ENCODE results near the gene NUB1. TPM values are rescaled to one million over a fixed set of nuclear protein-coding genes. Genes with fewer than 3 reads are reported as not detected.

The NUB1 gene
- polyA plus RNA-seq, 1 of the 3 experiments (the other 2 are of a cell fraction) = 54.0 TPM

DNA sequence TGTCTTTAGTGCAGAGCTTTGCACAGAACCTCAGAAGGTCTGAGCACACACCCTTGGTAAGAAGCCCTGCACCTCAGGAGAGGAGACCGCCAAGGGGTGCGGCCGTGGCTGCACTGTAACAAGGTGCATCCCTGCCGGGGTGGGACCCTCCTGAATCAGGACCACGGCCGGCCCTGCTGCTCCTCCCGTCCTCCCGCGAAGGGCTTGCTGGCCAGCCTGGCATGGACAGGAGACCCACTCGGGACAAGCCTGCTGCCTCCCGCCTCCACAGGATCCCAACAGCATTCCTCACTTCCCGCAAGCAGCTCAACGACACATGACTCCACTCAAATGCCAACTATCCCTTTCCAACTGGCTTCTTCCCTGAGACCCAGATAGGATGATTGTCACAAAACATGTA, 55.4 kb downstream of the NUB1 start:
- POLR2A ChIA-PET = no interaction called here
- 85% methylated on average over 13 of the region's 13 CpGs for WGBS (ENCODE audit: low lambda C conversion rate)
- no peaks in the 10 kb centered on the region for H3K9me3 ChIP-seq

DNA sequence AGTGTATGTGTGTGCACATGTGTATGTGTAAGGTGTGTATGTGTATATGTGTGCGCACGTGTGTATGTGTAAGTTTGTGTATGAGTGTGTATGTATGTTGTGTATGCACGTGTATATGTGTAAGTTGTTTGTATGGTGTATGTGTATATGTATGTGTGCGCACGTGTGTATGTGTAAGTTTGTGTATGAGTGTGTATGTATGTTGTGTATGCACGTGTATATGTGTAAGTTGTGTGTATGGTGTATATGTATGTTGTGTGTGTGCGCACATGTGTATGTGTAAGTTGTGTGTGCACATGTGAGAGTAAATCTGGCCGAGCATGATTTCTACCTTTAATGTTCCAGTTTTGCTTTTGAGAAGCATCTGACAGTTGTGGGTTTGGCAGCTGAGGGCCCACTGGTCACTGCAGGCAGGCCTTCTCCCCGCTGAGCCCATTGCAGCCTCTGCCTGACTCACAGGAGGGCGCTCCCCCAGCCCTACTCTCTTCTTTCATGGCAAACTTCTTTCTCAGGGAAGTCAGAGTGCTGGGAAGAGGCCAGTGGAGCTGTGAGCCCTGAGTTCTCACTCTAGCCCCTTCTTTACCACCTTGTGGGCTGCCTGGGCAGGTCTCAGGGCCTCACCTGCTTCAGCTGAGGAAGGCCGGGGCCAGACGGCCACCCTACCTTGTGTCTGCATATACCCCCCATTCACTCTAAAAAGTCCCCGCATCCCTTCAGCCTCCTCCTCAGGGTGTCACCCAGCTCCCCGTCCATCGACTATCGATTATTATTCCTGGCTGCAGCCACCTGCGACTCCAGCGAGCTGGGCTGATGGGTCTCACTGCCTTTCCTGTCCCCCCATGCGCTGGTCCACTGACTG, 57.1 kb downstream of the NUB1 start:
- Histone ChIP-seq H3K27ac (ENCODE audit: low read depth in 2 of 2, low read length in 1 of 2) (no peak overlapping the region), H3K9me2 (no peaks in the 10 kb centered on the region), H3K4me1 (ENCODE audit: control insufficient read depth in 1 of 2, insufficient read depth in 2 of 2, low read depth in 1 of 2, low read length in 1 of 2) (no peaks in the 10 kb centered on the region; a peak in 1 of 4 replicates), H3K9me3 (no peaks in the 10 kb centered on the region), H4K20me1 (ENCODE audit: insufficient read depth) (no peaks in the 10 kb centered on the region), H3K79me2 (ENCODE audit: insufficient read depth) (no peaks in the 10 kb centered on the region), H3K9ac (no peak overlapping the region), H3K36me3 (replicated peaks in 1 of 2; ENCODE audit: control insufficient read depth in 1 of 2, insufficient read depth in 2 of 2, low read length in 1 of 2) (no peaks in the 10 kb centered on the region), H3K4me2 (no peak overlapping the region), H3K27me3 (ENCODE audit: insufficient read depth) (no peaks in the 10 kb centered on the region), H3K4me3 (ENCODE audit: low read depth in 2 of 2, low read length in 1 of 2) (no peak overlapping the region), H2AFZ (ENCODE audit: low read depth) (no peak overlapping the region), H3F3A (replicated peaks; ENCODE audit: insufficient read depth) (no peaks in the 10 kb centered on the region)
- TF ChIP-seq NFIC (IDR thresholded peaks at IDR 0.05; ENCODE audit: borderline replicate concordance) (no peak), GABPA (IDR thresholded peaks at IDR 0.05; ENCODE audit: low read depth) (no peak), NRF1 (IDR thresholded peaks at IDR 0.05; ENCODE audit: low read depth, low read length) (no peak), MEF2A (IDR thresholded peaks at IDR 0.05; ENCODE audit: borderline replicate concordance, low read depth) (no peak), ELF1 (IDR thresholded peaks at IDR 0.05) (no peak), FOSL2 (IDR thresholded peaks at IDR 0.05; ENCODE audit: borderline replicate concordance, low read depth) (no peak), SMC3 (IDR thresholded peaks at IDR 0.05; ENCODE audit: low read depth, low read length) (no peak), TEAD4 (IDR thresholded peaks at IDR 0.05; ENCODE audit: borderline replicate concordance, insufficient read depth) (no peak)
- TF ChIP-seq, protein P1, sequence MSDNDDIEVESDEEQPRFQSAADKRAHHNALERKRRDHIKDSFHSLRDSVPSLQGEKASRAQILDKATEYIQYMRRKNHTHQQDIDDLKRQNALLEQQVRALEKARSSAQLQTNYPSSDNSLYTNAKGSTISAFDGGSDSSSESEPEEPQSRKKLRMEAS (IDR thresholded peaks at IDR 0.05; ENCODE audit: low read depth) = no peak
- TF ChIP-seq, protein P2, sequence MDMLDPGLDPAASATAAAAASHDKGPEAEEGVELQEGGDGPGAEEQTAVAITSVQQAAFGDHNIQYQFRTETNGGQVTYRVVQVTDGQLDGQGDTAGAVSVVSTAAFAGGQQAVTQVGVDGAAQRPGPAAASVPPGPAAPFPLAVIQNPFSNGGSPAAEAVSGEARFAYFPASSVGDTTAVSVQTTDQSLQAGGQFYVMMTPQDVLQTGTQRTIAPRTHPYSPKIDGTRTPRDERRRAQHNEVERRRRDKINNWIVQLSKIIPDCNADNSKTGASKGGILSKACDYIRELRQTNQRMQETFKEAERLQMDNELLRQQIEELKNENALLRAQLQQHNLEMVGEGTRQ (IDR thresholded peaks at IDR 0.05; ENCODE audit: borderline replicate concordance, low read depth, low read length) = no peak
- TF ChIP-seq, protein P3, sequence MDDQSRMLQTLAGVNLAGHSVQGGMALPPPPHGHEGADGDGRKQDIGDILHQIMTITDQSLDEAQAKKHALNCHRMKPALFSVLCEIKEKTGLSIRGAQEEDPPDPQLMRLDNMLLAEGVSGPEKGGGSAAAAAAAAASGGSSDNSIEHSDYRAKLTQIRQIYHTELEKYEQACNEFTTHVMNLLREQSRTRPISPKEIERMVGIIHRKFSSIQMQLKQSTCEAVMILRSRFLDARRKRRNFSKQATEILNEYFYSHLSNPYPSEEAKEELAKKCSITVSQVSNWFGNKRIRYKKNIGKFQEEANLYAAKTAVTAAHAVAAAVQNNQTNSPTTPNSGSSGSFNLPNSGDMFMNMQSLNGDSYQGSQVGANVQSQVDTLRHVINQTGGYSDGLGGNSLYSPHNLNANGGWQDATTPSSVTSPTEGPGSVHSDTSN (IDR thresholded peaks at IDR 0.05) = no peak
- TF ChIP-seq, protein P4, sequence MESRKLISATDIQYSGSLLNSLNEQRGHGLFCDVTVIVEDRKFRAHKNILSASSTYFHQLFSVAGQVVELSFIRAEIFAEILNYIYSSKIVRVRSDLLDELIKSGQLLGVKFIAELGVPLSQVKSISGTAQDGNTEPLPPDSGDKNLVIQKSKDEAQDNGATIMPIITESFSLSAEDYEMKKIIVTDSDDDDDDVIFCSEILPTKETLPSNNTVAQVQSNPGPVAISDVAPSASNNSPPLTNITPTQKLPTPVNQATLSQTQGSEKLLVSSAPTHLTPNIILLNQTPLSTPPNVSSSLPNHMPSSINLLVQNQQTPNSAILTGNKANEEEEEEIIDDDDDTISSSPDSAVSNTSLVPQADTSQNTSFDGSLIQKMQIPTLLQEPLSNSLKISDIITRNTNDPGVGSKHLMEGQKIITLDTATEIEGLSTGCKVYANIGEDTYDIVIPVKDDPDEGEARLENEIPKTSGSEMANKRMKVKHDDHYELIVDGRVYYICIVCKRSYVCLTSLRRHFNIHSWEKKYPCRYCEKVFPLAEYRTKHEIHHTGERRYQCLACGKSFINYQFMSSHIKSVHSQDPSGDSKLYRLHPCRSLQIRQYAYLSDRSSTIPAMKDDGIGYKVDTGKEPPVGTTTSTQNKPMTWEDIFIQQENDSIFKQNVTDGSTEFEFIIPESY (IDR thresholded peaks at IDR 0.05; ENCODE audit: borderline replicate concordance, low read depth) = no peak
- POLR2A ChIA-PET = no interaction called here
- DNase-seq = peak; percentile 39
- CTCF ChIA-PET = interaction anchor here (1.0 to 3.6 kb wide), 4 partner anchors 11 to 361 kb away, joined by 4 to 13 read pairs (median 6); partner anchors contain the start of gene WDR86
- WGBS (ENCODE audit: low lambda C conversion rate) = 88% methylated on average over 19 of the region's 19 CpGs

More for the DNA sequence above, 55.4 kb downstream of the NUB1 start:
- Histone ChIP-seq H3K79me2 (ENCODE audit: insufficient read depth) (no peaks in the 10 kb centered on the region), H3K27ac (ENCODE audit: low read depth in 2 of 2, low read length in 1 of 2) (no peak overlapping the region), H3K4me3 (ENCODE audit: low read depth in 2 of 2, low read length in 1 of 2) (no peak overlapping the region), H3K36me3 (replicated peaks in 1 of 2; ENCODE audit: control insufficient read depth in 1 of 2, insufficient read depth in 2 of 2, low read length in 1 of 2) (no peaks in the 10 kb centered on the region), H3K27me3 (ENCODE audit: insufficient read depth) (no peaks in the 10 kb centered on the region), H3K9ac (no peak overlapping the region), H4K20me1 (ENCODE audit: insufficient read depth) (no peaks in the 10 kb centered on the region), H3F3A (replicated peaks; ENCODE audit: insufficient read depth) (no peaks in the 10 kb centered on the region), H3K4me1 (ENCODE audit: control insufficient read depth in 1 of 2, insufficient read depth in 2 of 2, low read depth in 1 of 2, low read length in 1 of 2) (no peaks in the 10 kb centered on the region), H3K4me2 (no peak overlapping the region), H2AFZ (ENCODE audit: low read depth) (no peak overlapping the region), H3K9me2 (no peaks in the 10 kb centered on the region)
- no peak for TF ChIP-seq FOSL2 (IDR thresholded peaks at IDR 0.05; ENCODE audit: borderline replicate concordance, low read depth)
- TF ChIP-seq, protein P5, sequence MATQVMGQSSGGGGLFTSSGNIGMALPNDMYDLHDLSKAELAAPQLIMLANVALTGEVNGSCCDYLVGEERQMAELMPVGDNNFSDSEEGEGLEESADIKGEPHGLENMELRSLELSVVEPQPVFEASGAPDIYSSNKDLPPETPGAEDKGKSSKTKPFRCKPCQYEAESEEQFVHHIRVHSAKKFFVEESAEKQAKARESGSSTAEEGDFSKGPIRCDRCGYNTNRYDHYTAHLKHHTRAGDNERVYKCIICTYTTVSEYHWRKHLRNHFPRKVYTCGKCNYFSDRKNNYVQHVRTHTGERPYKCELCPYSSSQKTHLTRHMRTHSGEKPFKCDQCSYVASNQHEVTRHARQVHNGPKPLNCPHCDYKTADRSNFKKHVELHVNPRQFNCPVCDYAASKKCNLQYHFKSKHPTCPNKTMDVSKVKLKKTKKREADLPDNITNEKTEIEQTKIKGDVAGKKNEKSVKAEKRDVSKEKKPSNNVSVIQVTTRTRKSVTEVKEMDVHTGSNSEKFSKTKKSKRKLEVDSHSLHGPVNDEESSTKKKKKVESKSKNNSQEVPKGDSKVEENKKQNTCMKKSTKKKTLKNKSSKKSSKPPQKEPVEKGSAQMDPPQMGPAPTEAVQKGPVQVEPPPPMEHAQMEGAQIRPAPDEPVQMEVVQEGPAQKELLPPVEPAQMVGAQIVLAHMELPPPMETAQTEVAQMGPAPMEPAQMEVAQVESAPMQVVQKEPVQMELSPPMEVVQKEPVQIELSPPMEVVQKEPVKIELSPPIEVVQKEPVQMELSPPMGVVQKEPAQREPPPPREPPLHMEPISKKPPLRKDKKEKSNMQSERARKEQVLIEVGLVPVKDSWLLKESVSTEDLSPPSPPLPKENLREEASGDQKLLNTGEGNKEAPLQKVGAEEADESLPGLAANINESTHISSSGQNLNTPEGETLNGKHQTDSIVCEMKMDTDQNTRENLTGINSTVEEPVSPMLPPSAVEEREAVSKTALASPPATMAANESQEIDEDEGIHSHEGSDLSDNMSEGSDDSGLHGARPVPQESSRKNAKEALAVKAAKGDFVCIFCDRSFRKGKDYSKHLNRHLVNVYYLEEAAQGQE (IDR thresholded peaks at IDR 0.05; ENCODE audit: low read depth, low read length) = no peak
- TF ChIP-seq, protein P1 (IDR thresholded peaks at IDR 0.05; ENCODE audit: low read depth) = no peak
- DNase-seq = no peak
- CTCF ChIA-PET = interaction anchor here (1.3 to 1.9 kb wide), 4 partner anchors 13 to 153 kb away, joined by 3 to 4 read pairs (median 4); partner anchors contain the start of gene WDR86

Data from SK-N-SH (cell line).